Natural killer cell treated with Interleukin-12 subunit alpha and Interleukin-12 subunit beta and Interleukin-15 and Interleukin-18, amount 100 ng/mL, for 72 hours (primary cell): ENCODE measurements around the gene KL. TPM values are rescaled to one million over a fixed set of nuclear protein-coding genes. Genes with fewer than 3 reads are reported as not detected.

Source experiments
- ATAC-seq, 2 donors: fragments of 150-1000 bp; cut with Tn5 transposase in 1 of 2; sonication (Bioruptor Pico), chemical (Tn5 transposase) in 1 of 2; 2 replicates each; pipeline ENCODE4 v1.10.0; 2021
- DNase-seq: peaks from one replicate; pipeline ENCODE4 v3.0.0; 2022; ENCODE audit warnings: low spot score
- H3K27ac Mint-ChIP-seq, 2 donors: 1 replicate in 1 of 2; 2 replicates in 1 of 2; pipeline ENCODE4 v1.8.0; 2022; ENCODE audit warnings: mixed read lengths in 2 of 2, mild to moderate bottlenecking in 1 of 2, moderate library complexity in 1 of 2
- H3K27me3 Mint-ChIP-seq, 2 donors: 1 replicate in 1 of 2; 2 replicates in 1 of 2; pipeline ENCODE4 v1.8.0; 2022; ENCODE audit warnings: mixed read lengths in 2 of 2
- H3K36me3 Mint-ChIP-seq: one replicate; pipeline ENCODE4 v1.8.0; 2022; ENCODE audit warnings: mixed read lengths
- H3K4me1 Mint-ChIP-seq, 2 donors: 1 replicate in 1 of 2; 2 replicates in 1 of 2; pipeline ENCODE4 v1.8.0; 2022; ENCODE audit warnings: low read depth in 2 of 2, mixed read lengths in 2 of 2, mild to moderate bottlenecking in 1 of 2
- H3K4me3 Mint-ChIP-seq: one replicate; pipeline ENCODE4 v1.8.0; 2022; ENCODE audit warnings: mixed read lengths
- H3K9me3 Mint-ChIP-seq: 2 replicates; pipeline ENCODE4 v1.8.0; 2022; ENCODE audit warnings: mixed read lengths
- total RNA-seq, 2 donors: library from RNA; stranded (reverse); gene quantifications; one replicate each; pipeline ENCODE4 v1.2.3, GENCODE V29; 2022

Gene KL
- total RNA-seq, 2 donors from 2014 or later: 0.10 TPM; not detected in 1

GRCh38 chr13:33109801-33110200 is 93.6 kb downstream of the KL start:
- Mint-ChIP-seq H3K4me3 (no peak overlapping the region), H3K27me3 (peaks cover 3 to 7% of the 10 kb centered on the region in 2 donors), H3K4me1 (no peaks in the 10 kb centered on the region), H3K27ac (no peak overlapping the region), H3K9me3 (no peaks in the 10 kb centered on the region), H3K36me3 (no peaks in the 10 kb centered on the region)
- no peak for ATAC-seq
- DNase-seq: no peak

DNA sequence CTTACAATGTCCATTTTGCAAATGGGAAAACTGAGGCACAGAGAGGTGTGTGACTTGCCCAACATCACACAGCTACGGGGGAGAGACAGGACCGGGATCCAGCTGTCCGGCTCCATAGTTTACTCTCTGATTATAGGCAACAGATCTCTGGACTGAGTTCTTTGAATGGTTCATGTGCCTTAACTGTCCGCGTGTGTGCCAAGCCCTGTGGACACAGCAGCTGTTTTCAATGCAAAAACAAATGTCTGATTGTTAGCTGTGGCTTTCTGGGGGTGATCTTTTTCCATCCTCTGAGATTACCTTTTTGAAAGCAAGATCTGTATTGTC is 94.1 kb downstream of the KL start:
- H3K36me3 Mint-ChIP-seq: no peaks in the 10 kb centered on the region
- no peak for ATAC-seq
- no peaks in the 10 kb centered on the region for H3K9me3 Mint-ChIP-seq
- no peaks in the 10 kb centered on the region for H3K4me1 Mint-ChIP-seq
- DNase-seq: no peak
- peaks cover 3 to 7% of the 10 kb centered on the region in 2 donors for H3K27me3 Mint-ChIP-seq
- no peak overlapping the region for H3K4me3 Mint-ChIP-seq
- H3K27ac Mint-ChIP-seq: no peak overlapping the region

DNA sequence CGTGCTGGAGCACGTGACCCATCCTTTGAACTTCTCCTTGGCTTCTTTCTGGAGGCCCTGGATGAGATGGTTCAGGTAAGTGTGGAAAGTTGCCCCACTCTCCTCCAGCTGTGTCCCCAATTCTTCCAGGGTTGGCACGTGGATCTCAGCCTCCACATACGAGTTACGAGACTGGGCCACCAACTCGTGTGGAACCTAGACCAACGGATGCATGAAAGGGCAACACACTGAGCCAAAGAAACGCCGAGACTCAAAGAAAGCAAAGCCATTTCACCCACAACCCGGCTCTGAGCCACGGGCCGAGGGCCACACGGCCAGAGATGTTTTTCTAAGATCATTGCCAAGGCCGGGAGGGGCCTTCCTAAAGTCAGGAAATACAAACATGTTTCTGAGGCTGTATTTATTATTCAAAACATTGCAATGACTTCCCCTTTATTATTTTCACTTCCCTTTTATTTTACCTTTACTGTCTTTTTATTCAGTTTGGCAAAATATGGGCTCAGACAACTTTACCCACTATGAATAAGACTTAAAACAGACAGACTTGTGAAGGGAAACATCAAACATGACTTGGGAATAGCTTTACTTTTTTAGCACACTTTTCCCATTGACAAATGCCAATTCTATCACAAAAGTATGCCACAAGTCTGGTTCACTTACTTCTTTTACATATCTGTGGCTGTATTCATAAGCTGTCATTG is 94.6 kb downstream of the KL start:
- Mint-ChIP-seq H3K27me3 (peaks cover 3 to 8% of the 10 kb centered on the region in 2 donors), H3K4me1 (no peaks in the 10 kb centered on the region), H3K4me3 (no peak overlapping the region), H3K27ac (no peak overlapping the region), H3K9me3 (no peaks in the 10 kb centered on the region), H3K36me3 (no peaks in the 10 kb centered on the region)
- no peak for ATAC-seq
- DNase-seq: no peak

DNA sequence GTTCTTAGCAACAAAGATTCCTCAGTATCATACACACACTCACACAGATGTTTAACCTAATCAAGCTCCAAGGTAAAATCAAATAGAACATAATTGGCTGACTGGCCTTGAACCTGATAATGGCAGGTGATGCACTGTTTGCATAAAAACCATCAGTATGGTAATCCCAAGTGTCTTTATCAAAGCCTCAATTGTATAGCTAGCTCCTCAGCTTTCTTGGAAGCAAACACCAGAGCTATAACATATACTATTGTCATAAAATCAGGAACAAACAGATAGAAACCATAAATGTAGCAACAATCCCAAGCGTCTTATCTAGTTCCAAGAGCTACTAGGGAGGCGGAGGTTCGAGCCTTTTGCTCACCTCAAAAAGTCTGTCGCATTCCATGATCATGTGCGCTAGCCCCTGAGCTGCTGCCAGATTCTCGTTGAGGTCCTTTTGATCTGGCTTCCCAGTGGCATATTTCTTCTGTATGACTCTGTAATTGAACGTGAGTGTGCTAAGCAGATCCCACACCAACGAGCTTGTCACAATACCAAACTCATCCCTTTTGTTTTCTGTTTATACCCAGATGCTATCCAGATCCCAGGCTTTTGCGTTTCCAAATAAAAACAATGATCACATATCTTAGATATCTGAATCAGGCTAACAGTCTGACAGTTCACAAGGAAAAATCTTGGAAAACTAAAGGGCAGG is 95.3 kb downstream of the KL start:
- Mint-ChIP-seq H3K27ac (no peak overlapping the region), H3K27me3 (peaks cover 0 to 15% of the 10 kb centered on the region in 2 donors), H3K4me3 (no peak overlapping the region), H3K4me1 (no peaks in the 10 kb centered on the region), H3K9me3 (no peaks in the 10 kb centered on the region), H3K36me3 (no peaks in the 10 kb centered on the region)
- ATAC-seq: no peak
- no peak for DNase-seq

DNA sequence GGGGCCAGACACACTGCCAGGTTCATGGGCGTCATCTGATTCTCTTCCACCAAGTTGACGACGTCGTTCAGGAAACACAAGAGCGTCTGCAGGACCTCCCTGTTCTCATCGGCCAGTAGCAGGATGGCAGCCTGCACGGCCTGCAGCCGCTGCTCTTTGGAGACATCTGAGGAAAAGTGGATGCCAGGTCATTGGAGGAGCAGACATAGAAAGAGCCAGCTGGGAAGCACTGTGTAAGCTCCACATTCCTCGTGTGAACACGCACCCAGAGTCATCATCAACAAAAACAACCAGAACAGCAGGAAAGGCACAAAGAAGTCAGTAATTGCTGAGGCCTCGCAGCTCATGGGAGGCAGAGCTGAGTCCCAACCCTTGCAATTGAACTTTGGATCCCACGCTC is 96.5 kb downstream of the KL start:
- no peak for DNase-seq
- Mint-ChIP-seq H3K4me1 (no peaks in the 10 kb centered on the region), H3K4me3 (no peak overlapping the region), H3K36me3 (no peaks in the 10 kb centered on the region), H3K27me3 (peaks cover 0 to 15% of the 10 kb centered on the region in 2 donors), H3K27ac (no peak overlapping the region), H3K9me3 (no peaks in the 10 kb centered on the region)
- no peak for ATAC-seq

- ATAC-seq: no peak
- no peaks in the 10 kb centered on the region for H3K36me3 Mint-ChIP-seq
- DNase-seq: no peak
- no peak overlapping the region for H3K4me3 Mint-ChIP-seq
- peaks cover 0 to 15% of the 10 kb centered on the region in 2 donors for H3K27me3 Mint-ChIP-seq
- H3K27ac Mint-ChIP-seq: no peak overlapping the region
- no peaks in the 10 kb centered on the region for H3K4me1 Mint-ChIP-seq
- no peaks in the 10 kb centered on the region for H3K9me3 Mint-ChIP-seq
These were observed 97.9 kb downstream of the KL start for GRCh38 chr13:33114146-33114545.

DNA sequence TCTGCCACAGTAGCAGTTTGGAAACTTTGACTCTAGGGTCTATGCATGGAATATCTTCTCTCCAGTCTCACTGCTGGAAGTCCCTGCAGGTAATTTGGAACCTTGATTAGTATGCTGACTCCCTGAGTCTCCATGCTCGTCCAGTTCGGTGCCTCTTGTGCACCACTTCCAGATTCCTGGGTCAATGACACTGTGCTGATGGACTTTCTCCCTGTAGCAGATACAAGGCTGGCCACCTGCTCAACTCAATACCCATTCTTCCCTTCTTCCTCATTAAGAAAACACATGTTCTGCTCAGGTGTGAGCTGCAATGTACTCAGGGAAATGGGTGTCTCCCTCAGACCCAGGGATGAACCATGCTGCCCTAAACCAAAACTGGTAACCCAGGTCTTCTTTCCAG is 99.1 kb downstream of the KL start:
- peaks cover 0 to 15% of the 10 kb centered on the region in 2 donors for H3K27me3 Mint-ChIP-seq
- H3K4me1 Mint-ChIP-seq: no peaks in the 10 kb centered on the region
- H3K27ac Mint-ChIP-seq: no peak overlapping the region
- H3K4me3 Mint-ChIP-seq: no peak overlapping the region
- no peaks in the 10 kb centered on the region for H3K36me3 Mint-ChIP-seq
- ATAC-seq: no peak
- H3K9me3 Mint-ChIP-seq: no peaks in the 10 kb centered on the region
- DNase-seq: no peak
